Ascending aorta (tissue), 2 donors: Measurements from ENCODE around the gene EGFL7. TPM values are rescaled to one million over a fixed set of nuclear protein-coding genes. Genes with fewer than 3 reads are reported as not detected.

ENCODE experiments used
- DNase-seq, 2 donors: peaks; one replicate each; pipeline ENCODE4 v3.0.0-alpha.2; 2019; ENCODE audit warnings: low spot score in 2 of 2
- H3K27ac ChIP-seq, 2 donors: fragments of 200-600 bp; sonication (generic); one replicate each; pipeline ENCODE4 v1.5.1; 2016 to 2017; ENCODE audit warnings: mild to moderate bottlenecking in 1 of 2
- H3K27me3 ChIP-seq: fragments of 200-600 bp; sonication (generic); one replicate; pipeline ENCODE4 v1.5.1; 2017
- H3K36me3 ChIP-seq, 2 donors: fragments of 200-600 bp; sonication (generic); one replicate each; pipeline ENCODE4 v1.5.1; 2016
- H3K4me1 ChIP-seq, 2 donors: fragments of 200-600 bp; sonication (generic); one replicate each; pipeline ENCODE4 v1.5.1; 2016 to 2017; ENCODE audit warnings: mild to moderate bottlenecking in 1 of 2
- H3K4me3 ChIP-seq, 2 donors: fragments of 200-600 bp; sonication (generic); one replicate each; pipeline ENCODE4 v1.5.1; 2016 to 2017; ENCODE audit warnings: mild to moderate bottlenecking in 1 of 2
- H3K9me3 ChIP-seq, 2 donors: fragments of 200-600 bp; sonication (generic); one replicate each; pipeline ENCODE4 v1.5.1; 2016
- intact Hi-C: fragments of 100-400 bp; cut with DNase I; formaldehyde crosslinking; loops from one replicate; pipeline ENCODE4 v1.15.1; 2023
- total RNA-seq: library from RNA; depleted of rRNA; stranded (reverse); fragments of >200 nt; gene quantifications from one replicate; pipeline ENCODE4 v1.1.0, GENCODE V29; 2016
- TF ChIP-seq, protein P1 (sequence below), 3 experiments: fragments of 200-600 bp in 2 of 3; fragments of 450-650 bp in 1 of 3; sonication (generic) in 2 of 3; IDR thresholded peaks; one replicate each; pipeline ENCODE4 v1.5.1; 2016 to 2019; ENCODE audit warnings: antibody characterized with exemption in 3 of 3, mild to moderate bottlenecking in 1 of 3, moderate library complexity in 1 of 3

Gene EGFL7
- total RNA-seq, 1 donor from 2014 or later, result 443 TPM

DNA sequence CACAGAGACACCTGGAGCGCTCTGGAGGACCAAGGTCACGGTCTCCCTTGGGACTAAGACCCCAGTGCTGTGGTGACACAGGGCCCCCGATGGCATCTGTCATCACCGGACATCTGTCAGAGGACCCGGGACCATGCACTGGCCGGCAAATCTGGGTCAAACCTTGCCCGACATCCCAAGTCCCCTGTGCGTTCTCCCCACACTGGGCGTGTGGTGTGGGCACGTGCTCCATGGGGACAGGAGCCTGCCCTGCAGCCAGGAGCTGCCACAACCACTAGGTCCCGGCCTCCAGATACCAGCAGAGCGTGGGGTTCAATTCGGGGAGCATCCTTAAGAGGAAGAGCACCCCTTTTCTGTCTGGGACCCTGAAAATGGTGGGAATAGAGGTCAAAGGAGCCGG lies 21.0 kb downstream of the EGFL7 start:
- intact Hi-C loops, result no loop called here
- H3K27me3 ChIP-seq, result no peaks in the 10 kb centered on the region
- no peak overlapping the region for H3K4me3 ChIP-seq
- TF ChIP-seq, protein P1, sequence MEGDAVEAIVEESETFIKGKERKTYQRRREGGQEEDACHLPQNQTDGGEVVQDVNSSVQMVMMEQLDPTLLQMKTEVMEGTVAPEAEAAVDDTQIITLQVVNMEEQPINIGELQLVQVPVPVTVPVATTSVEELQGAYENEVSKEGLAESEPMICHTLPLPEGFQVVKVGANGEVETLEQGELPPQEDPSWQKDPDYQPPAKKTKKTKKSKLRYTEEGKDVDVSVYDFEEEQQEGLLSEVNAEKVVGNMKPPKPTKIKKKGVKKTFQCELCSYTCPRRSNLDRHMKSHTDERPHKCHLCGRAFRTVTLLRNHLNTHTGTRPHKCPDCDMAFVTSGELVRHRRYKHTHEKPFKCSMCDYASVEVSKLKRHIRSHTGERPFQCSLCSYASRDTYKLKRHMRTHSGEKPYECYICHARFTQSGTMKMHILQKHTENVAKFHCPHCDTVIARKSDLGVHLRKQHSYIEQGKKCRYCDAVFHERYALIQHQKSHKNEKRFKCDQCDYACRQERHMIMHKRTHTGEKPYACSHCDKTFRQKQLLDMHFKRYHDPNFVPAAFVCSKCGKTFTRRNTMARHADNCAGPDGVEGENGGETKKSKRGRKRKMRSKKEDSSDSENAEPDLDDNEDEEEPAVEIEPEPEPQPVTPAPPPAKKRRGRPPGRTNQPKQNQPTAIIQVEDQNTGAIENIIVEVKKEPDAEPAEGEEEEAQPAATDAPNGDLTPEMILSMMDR (IDR thresholded peaks at IDR 0.05), result no peak
- H3K9me3 ChIP-seq, result no peaks in the 10 kb centered on the region
- peaks cover 11 to 18% of the 10 kb centered on the region in 2 donors for H3K4me1 ChIP-seq
- DNase-seq, result no peak
- H3K36me3 ChIP-seq, result no peaks in the 10 kb centered on the region
- H3K27ac ChIP-seq, result no peak overlapping the region

DNA sequence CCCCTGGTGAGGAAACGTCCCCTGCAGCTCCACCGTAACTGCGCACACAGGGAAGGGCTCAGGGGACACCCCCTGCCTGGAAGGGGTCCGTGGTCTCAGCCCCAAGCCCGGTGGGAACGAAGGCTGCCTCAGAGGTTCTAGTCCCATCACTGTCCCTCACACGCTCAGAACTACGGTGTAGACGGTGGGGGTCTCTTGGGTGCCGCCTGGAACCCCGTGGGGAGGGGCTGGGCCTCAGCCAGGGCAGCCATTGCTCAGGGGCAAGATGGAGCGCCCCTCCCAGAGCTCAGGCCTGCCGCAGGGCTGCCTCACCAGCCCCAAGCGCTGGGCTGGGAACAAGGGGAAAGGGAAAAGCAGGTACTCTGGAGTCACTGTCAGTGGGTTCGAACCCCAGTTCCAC lies 21.6 kb downstream of the EGFL7 start:
- Histone ChIP-seq H3K27ac (no peak overlapping the region), H3K36me3 (no peaks in the 10 kb centered on the region), H3K9me3 (no peaks in the 10 kb centered on the region), H3K4me1 (peaks cover 11 to 18% of the 10 kb centered on the region in 2 donors), H3K4me3 (no peak overlapping the region), H3K27me3 (no peaks in the 10 kb centered on the region)
- no peak for DNase-seq
- intact Hi-C loops, result no loop called here
- TF ChIP-seq, protein P1 (IDR thresholded peaks at IDR 0.05), result no peak

DNA sequence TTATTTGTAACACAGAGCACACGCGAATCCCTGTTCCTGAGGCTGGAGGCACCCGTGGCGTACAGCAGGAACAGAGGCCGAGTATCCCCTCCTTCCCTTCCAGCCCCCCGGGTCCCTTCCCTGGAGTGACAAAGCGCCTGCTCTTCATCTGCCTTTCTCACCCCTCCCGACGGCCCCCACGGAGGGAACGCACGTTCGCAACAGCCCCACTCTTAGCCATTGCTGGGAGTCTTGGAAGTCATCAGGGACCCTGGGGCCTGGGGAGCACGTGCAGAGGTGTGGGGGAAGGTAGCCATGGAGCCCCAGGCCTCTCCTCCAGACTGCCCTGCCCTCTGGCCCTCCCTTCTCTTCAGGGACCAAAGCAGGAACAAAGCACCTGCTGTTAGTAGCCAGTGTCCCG lies 22.1 kb downstream of the EGFL7 start:
- H3K9me3 ChIP-seq, result no peaks in the 10 kb centered on the region
- no peak for DNase-seq
- intact Hi-C loops, result loop anchor here (5.0 kb wide), 1 partner anchor 43 kb away; no protein-coding TSS in a partner anchor
- peaks cover 11 to 18% of the 10 kb centered on the region in 2 donors for H3K4me1 ChIP-seq
- no peaks in the 10 kb centered on the region for H3K36me3 ChIP-seq
- TF ChIP-seq, protein P1 (IDR thresholded peaks at IDR 0.05), result no peak
- no peaks in the 10 kb centered on the region for H3K27me3 ChIP-seq
- no peak overlapping the region for H3K27ac ChIP-seq
- no peak overlapping the region for H3K4me3 ChIP-seq

DNA sequence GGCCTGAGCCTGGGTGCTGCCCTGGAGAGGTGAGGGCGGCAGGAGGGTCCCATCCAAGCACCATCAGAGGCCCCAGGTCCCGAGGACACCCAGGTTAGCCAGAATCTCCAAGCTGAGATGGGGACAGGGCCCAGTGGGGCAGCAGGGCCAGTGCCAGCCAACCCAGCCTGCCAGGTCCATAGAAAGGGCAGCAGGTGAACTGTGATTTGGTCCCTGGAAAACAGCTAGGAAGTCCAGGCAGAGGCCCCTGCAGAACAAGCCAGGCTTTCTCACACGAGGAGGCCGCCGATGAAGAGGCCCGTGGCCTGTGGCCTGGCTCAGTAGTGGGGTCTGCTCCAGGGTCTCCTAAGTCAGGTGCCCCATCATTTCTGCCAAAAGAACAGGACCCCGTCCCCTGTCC lies 22.5 kb downstream of the EGFL7 start:
- Histone ChIP-seq H3K27me3 (no peaks in the 10 kb centered on the region), H3K4me1 (peaks cover 11 to 18% of the 10 kb centered on the region in 2 donors), H3K9me3 (no peaks in the 10 kb centered on the region), H3K27ac (no peak overlapping the region), H3K36me3 (no peaks in the 10 kb centered on the region), H3K4me3 (peak overlapping the region in 1 of 2 donors; percentile 92)
- DNase-seq, result no peak
- TF ChIP-seq, protein P1 (IDR thresholded peaks at IDR 0.05), result no peak
- intact Hi-C loops, result loop anchor here (5.0 kb wide), 1 partner anchor 42 kb away; no protein-coding TSS in a partner anchor

DNA sequence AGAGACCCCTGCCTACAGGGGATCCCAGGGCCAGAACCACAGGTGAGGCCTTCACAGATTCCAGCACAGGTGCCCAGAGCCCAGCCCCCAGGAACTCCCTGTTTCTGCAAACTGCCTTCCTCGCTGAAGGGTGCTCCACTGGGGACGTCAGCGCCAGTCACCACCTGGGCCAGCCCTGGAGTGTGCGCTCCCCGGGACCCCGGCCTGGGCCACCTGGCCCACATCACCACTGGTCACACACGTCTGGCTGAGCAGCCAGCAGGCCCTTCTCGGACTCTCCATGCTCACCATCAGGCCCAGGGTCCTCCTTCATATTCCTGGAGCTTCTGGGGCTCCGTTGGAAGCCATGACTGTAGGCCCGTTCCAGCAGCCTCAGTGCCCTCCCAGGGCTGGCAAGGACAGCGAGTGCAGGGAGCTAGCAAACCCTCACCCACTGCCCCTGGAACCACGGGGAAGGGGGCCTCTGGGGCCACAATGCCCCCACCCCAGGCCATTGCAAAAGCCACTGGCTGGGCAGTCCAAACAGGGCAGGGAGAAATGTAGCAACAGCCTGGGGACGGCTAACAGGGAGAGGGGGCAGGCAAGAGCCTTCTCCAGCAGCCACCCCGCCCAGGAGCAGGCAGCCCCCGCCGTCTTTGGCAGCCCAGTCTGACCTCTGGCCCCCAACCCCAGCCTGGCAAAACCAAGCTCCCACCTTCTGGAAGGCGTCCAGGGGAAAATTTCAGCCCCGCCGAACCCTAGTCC lies 23.2 kb downstream of the EGFL7 start:
- no peaks in the 10 kb centered on the region for H3K9me3 ChIP-seq
- H3K27me3 ChIP-seq, result no peaks in the 10 kb centered on the region
- intact Hi-C loops, result loop anchor here (5.0 kb wide), 1 partner anchor 41 kb away; no protein-coding TSS in a partner anchor
- no peak overlapping the region for H3K27ac ChIP-seq
- TF ChIP-seq, protein P1 (IDR thresholded peaks at IDR 0.05), result no peak
- H3K4me3 ChIP-seq, result peak overlapping the region; percentile 91 to 92
- peaks cover 11 to 18% of the 10 kb centered on the region in 2 donors for H3K4me1 ChIP-seq
- DNase-seq, result no peak
- H3K36me3 ChIP-seq, result no peaks in the 10 kb centered on the region
